Ramos (cell line): Measurements from ENCODE around the gene LYST.

Experiments used
- in situ Hi-C: fragments of 300-500 bp; cut with MboI; formaldehyde crosslinking; loops from one replicate; pipeline ENCODE4 v1.14.3; 2022; ENCODE audit warnings: low sequenced_read_pairs; ENCODE audit not compliant: unreplicated experiment

Gene LYST

GRCh38 chr1:235892202-235892601 lies 25.5 kb upstream of the LYST start:
- in situ Hi-C loops, result no loop called here

- in situ Hi-C loops, result no loop called here
These were observed 21.5 kb upstream of the LYST start for GRCh38 chr1:235888119-235888643.

GRCh38 chr1:235887676-235888075 lies 21.0 kb upstream of the LYST start:
- in situ Hi-C loops, result no loop called here

DNA sequence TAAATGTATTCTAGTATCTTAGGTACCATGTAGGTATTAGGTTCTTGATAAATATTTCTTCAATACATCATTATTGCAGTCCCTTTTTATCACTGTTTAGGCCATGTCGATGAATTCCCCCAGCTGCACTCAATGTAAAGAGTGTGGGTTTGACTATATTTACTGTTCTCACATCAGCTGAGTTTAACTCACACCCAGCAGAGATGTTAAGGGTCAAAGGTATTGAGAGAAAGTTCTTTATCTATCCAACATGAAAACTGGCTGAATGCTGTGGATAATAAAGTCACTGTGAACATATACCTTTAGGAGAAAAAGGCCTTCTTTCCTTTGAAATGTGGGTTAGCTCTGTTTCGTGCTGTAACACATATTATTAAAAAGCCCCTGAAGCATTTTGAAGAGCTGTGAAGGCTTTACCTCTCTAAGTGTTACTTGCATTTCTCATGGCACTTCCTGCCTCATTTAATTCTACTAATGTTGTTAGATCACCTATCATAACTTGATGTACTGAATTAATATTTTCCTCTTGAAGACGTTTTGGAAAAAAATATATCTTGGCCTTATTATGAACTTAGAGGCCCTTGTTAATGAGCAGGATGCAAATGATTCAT lies 19.1 kb upstream of the LYST start:
- in situ Hi-C loops, result no loop called here

DNA sequence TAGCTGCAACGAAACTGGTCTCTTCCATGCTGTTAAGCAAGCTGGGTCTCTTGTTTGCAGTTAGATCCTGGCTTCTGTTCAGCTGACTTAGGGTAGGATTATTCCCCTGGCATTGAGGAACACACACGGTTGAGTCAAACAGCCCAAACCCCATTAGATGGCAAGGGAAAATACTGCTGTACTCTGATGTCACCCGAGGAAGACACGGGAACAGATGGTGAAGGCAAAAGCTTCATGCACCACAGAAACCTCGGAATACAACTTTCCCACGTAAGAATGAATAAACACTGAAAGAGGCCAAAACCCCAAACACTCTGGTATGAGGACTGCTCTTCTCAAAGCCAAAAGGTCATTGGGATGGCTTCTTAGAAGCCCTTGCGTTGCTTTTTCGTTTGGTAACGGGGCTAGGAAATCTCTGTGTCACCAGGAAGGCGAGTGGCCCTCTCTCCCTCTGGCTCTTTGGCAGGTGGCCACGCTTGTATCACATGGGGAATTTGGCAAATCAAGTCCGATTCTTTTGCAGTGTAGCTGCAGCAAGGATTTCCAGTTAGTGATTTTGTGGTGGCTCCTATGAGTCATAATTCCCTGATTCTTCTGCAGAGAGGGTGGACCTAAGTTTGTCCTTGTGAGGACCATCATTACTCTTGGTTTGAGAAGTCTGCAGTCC lies 16.7 kb upstream of the LYST start:
- in situ Hi-C loops, result no loop called here

DNA sequence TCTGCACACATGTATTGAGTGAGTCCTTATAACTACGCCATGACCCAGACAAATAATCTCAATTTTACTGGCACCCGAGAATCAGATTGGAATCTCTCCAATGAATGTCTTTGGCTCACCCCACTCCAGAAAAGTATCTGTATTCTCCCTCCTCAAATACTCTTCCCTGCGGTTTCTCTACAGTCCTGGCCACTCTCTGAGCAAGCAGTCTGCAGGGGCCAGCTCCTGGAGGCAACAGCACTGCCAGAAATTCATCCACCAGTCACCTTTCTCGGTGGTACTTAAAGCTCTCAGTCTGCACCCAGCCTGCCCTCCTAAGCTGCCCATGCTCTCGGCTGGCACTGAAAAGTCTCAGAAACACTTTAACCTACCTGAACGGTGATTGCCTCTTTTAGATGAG lies 16.1 kb upstream of the LYST start:
- in situ Hi-C loops, result no loop called here

- in situ Hi-C loops, result no loop called here
These were observed 15.4 kb upstream of the LYST start for GRCh38 chr1:235881930-235882700.

DNA sequence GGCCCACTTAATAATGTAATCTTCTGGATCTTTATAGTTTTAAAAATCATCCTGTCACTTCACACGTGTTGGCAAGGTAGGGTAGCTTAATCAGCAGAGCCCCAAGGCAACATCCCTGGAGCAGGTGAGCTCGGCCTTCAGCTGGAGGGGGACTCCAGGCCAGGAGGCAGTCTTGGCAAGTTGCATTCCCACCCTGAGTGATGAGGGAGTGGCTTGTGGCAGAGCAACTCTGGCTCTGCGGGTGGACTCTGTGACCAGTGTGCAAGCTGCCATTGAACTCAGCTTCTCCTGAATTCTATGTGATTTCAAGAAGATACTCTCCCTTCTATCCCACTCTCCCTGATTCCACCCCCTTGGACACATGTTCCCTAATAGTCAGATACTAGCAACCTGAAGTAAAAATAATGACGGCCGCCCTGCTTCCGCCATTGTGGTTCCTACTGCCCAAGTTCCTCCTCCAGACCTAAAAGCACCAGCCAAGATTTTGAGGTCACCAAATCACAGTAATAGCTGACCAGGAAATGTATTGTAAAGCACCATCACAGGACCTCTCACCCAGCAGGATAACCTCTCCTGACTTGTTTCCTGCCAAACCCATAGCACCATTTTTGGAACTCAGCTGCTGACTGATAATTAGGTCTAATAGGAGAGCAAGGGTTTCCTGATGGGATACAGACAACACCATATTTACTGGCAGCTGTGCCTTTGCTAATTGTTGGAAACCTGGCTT lies 11.5 kb upstream of the LYST start:
- in situ Hi-C loops, result no loop called here

GRCh38 chr1:235876402-235876841 lies 9.7 kb upstream of the LYST start:
- in situ Hi-C loops, result no loop called here

DNA sequence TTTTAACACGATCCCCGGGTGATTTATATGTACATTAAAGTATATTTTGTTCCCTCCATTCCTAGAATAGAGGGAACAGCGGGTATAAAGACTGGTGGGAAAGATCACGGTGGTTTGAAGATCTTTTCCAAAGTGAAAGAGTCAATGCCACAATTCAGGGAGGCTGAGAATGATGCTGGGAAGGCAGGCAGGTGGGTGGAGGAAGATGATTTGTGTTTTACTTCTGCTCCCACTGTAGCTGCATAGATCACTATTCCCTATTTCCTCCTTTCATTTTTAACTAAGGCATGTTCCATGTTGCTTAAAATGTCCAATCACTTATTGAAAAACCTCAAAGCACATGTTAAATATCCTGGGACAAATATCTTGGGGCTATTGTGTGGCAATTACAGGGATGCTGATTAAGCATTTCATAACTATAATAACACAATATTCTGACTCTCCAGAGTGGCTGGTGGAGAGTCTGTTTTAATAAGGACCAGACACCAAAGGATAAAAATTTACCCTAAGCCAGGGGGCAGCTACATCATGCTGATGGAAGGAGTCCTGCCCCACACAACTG lies 8.4 kb upstream of the LYST start:
- in situ Hi-C loops, result no loop called here

GRCh38 chr1:235874261-235874660 lies 7.6 kb upstream of the LYST start:
- in situ Hi-C loops, result no loop called here

DNA sequence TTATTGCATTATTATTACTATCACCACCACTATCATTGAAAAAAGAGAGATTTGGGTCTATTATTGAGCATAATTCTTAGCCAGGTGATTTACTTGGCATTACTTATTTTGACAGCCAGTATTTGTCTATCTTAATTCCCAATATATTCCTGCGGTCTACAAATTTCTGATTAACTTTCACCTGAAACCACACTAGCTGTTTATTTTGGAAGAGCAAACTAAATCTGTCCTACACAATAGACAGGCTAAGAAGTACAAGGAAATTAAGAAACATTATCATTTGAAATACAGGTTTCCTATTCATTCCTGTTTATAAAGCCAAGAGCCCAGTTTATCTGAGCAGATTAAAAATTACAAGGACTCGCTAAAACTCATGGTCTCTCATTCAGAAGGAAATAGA lies 6.9 kb upstream of the LYST start:
- in situ Hi-C loops, result no loop called here

DNA sequence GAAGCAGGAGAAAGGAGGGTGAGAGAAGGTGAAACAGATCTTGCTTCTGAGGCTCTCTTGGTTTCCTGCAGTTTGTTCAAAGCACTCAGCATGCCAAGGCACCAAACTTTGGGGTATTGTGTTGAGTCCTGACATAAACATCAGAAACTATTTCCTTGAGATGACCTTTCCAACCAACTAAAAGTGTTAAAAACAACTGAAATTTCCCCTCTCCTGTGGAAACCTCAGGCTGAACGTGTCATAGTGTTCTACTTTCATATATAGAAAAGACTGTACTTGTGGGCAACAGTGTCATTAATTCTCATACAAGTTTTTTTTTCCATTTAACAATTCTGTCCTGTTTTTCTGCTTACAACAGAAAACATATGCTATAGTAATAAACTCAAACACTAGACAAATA lies 6.3 kb upstream of the LYST start:
- in situ Hi-C loops, result no loop called here

DNA sequence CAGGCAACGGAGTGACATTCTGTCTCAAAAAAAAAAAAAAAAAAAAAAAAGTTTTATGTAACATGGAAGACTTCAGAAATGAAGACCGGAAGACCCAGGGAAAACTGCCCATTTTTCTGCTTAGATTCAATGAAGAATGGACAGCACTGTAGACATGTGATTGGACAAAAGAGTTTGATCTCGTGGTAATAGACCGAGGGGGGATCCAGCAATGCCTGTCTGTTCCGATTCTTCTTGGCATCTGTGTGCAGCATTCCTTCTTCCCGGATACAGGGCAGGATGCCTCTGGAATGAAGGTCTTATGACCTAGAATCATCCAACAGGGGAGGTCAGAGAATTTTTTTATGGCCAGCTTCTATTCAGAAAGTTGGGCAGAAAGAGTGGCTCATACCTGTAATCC lies 5.6 kb upstream of the LYST start:
- in situ Hi-C loops, result no loop called here

DNA sequence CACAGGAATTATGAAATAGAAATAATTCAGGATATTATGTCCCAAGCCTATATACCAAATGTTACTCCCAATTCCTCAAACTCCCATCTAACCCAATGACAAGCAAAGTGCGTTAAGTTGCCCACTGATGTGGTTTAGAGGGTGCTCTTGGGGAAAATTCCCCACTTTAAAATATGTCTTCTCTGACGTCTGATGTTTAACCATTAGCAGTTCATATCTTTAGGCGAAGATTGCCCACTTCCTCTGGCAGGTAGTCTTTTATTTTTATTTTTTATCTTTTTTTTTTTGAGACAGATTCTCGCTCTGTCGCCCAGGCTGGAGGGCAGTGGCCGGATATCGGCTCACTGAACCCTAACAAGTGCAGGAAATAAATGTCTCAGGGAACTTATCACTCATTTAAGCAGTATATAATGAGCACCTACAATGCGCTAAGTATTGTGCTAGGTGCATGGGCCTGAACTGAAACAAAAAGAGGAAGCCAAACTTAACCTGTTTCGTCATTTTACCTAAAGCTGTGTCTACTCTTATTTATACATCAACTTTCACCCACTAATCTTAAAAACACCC lies 1.3 kb upstream of the LYST start:
- in situ Hi-C loops, result no loop called here

- in situ Hi-C loops, result no loop called here
These were observed 473 bp upstream of the LYST start for GRCh38 chr1:235866913-235867845.

DNA sequence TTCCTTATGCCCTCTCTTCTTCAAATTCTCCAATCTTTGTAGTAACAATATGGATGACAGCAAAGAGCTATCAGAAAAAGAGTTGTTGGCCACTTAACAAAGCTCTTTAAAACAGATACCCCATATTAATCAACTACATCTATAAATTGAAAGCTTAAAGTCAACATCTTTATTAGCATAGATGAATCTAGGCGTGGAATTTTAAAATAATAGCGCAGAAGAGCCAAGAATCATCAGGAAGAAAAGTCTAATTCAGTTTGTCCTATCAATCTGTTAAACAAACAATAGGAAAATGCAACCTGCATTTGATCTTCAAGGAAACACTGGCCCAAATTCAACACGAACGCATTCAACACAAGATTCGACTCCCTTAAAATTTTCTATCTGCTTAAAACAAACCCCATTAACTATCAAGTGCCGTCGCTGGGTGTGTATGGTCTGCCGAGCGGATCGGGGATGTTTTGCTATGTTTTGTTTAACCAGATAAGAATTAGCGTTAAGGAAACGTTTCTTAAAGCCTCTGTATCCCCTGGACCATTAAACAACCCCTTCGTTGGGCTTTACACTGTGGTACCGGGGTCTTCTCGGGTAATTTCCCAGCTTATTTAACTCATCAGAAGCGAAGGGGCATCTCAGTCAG lies 1.0 kb downstream of the LYST start:
- in situ Hi-C loops, result no loop called here

DNA sequence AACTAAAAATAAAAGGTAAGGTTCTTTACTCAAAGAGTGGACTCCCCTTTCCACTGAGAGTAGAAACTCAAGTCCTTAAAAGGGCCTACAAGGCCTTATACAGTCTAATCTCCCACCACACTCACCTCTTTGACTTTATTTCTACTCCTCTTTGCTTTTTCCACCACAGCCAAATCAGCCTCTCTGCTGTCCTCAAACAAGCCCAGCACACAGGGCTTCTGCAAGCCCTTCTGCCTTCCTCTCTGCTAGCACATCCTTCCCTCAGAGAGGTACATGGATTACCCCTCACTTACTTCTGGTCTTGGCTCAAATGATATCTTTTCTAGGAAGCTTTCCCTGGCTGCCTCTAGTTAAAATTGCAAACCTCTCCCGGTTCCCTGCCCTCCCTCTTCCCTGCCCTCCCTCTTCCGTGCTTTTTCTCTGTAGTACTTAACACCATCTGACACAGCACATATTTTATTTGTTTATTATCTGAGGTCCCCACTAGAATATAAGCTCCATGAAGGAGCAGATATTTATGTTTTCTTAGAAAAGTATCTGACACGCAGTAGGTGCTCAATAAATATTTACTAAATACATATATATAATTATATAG lies 1.7 kb downstream of the LYST start:
- in situ Hi-C loops, result no loop called here
